GM13977 (cell line): ENCODE data around the gene GCHFR.

Experiments used
- DNase-seq: peaks from one replicate; pipeline ENCODE4 v3.0.0; 2012; ENCODE audit warnings: low spot score
- CTCF ChIP-seq: IDR thresholded peaks from 2 replicates; pipeline ENCODE4 v1.5.1; 2012; ENCODE audit warnings: mild to moderate bottlenecking, control low read depth; ENCODE audit not compliant: insufficient read depth; ENCODE audit errors: extremely low read depth, missing control alignments
- in situ Hi-C: fragments of 300-500 bp; cut with MboI; formaldehyde crosslinking; loops from one replicate; pipeline ENCODE4 v1.12.0; 2022; ENCODE audit warnings: low sequenced_read_pairs, low pct_unique_long_range_greater_than_20kb, mixed read lengths, inconsistent platforms; ENCODE audit not compliant: unreplicated experiment

The GCHFR gene

DNA sequence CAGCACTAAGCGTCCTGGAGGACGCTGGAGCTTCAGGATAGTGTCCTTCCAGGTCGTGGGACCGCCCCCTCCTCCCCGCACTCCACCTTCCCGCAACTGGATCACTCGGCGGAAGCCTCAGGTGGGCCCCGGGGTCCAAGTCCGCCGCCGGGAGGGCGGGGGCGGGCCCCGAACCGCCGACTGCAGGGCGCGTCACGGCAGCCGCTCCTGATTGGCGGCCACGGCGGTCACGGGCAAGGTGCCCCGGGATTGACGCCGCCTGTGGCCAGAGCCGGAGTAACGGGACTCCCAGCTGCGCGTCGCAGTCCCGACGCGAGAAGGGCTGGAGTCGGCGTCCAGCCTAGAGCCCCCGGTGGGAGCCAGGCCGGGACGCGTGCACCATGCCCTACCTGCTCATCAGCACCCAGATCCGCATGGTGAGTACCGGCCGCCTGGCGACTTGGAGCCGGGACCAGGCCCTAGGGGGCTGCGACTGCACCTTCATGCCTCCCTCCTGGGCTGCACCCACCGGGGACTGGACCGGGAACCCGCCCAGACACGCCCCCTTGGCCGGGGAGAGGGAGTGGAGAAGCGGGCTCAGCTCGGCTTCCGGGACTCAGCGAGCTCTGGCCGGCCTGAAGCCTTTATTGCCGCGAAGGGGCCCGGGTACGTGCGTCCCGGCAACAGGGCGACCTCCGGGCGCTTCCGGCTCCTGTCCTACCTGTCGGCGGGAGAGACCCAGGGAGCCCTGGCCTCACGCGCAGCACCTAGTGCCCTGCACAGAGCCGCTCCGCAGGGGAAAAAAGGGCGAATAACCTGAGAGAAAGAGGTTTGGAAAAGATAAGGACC, at the start of gene GCHFR:
Gene GCHFR, plus strand, starts transcription at position 268 of the 828 bp plus-strand sequence. Its CDS starts 113 bp downstream, at position 381.
- peak; percentile 52 for TF ChIP-seq CTCF
- DNase-seq: peak; percentile 87
- in situ Hi-C loops: no loop called here

GRCh38 chr15:40714144-40714543, 49.7 kb upstream of the GCHFR start:
- DNase-seq: no peak
- in situ Hi-C loops: no loop called here
- no peak for TF ChIP-seq CTCF

DNA sequence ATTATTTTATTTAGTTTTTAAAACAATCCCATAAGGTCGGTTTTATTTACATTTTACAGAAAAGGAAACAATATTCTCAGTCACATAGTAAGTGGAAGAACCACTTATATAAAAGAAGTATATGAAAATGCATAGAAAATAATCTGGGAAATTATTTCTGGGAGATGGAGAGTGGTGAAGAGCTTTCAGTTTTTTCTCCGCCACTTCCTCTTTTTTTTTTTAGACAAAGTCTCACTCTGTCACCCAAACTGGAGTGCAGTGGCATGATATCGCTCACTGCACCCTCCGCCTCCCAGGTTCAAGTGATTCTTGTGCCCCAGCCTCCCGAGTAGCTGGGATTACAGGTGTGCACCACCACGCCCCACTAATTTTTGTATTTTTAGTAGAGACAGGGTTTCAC, 47.7 kb upstream of the GCHFR start:
- in situ Hi-C loops: no loop called here
- no peak for DNase-seq
- no peak for TF ChIP-seq CTCF

GRCh38 chr15:40721701-40722100, 42.2 kb upstream of the GCHFR start:
- in situ Hi-C loops: no loop called here
- TF ChIP-seq CTCF: no peak
- no peak for DNase-seq

DNA sequence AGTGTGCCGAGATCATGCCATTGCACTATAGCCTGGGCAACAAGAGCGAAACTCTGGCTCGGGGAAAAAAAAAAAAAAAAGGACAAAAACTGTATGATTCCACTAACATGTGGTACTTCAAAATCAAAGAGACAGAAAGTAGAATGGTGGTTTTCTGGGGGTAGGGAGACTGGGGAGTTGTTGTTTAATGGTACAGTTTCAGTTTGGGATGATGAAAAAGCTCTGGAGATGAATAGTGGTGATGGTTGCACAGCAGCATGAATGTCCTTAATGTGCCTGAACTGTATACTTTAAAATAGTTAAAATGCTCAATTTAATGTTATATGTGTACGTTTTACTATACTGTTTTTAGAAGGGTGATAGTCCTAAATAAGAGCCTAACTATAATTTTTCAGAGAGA, 41.5 kb upstream of the GCHFR start:
- in situ Hi-C loops: no loop called here
- no peak for TF ChIP-seq CTCF
- no peak for DNase-seq

- DNase-seq: no peak
- in situ Hi-C loops: no loop called here
- no peak for TF ChIP-seq CTCF
Measured at GRCh38 chr15:40722934-40723333, 40.9 kb upstream of the GCHFR start.
